Vagina (tissue), 2 donors: ENCODE data around the gene ADIRF.

ENCODE experiments used
- CTCF ChIP-seq, 3 experiments: fragments of 450-650 bp in 2 of 3; fragments of 200-600 bp in 1 of 3; sonication (generic) in 1 of 3; IDR thresholded peaks; one replicate each; pipeline ENCODE4 v1.5.1; 2017 to 2019; ENCODE audit warnings: antibody characterized with exemption in 3 of 3, mild to moderate bottlenecking in 2 of 3, moderate library complexity in 2 of 3
- POLR2AphosphoS5 ChIP-seq, 2 donors: sonication (generic); formaldehyde crosslinking; IDR thresholded peaks; one replicate each; pipeline ENCODE4 v1.9.0; 2017; ENCODE audit warnings: antibody characterized with exemption in 2 of 2, mild to moderate bottlenecking in 2 of 2, low read depth in 1 of 2; ENCODE audit not compliant: insufficient read depth in 1 of 2

GRCh38 chr10:86992929-86993328 lies 24.6 kb downstream of the ADIRF start:
- no peak for TF ChIP-seq CTCF (IDR thresholded peaks at IDR 0.05)
- no peak for TF ChIP-seq POLR2AphosphoS5 (IDR thresholded peaks at IDR 0.05; ENCODE audit: insufficient read depth in 1 of 2, low read depth in 1 of 2)
